HL-60 (cell line): ENCODE measurements around the gene NOCT.

Experiments
- CTCF ChIP-seq: IDR thresholded peaks from one replicate; pipeline ENCODE4 v1.5.1; 2011; ENCODE audit warnings: low read length, control low read depth, inconsistent platforms; ENCODE audit not compliant: insufficient read depth
- POLR2AphosphoS5 ChIP-seq: IDR thresholded peaks from 2 replicates; pipeline ENCODE4 v1.6.1; 2012; ENCODE audit warnings: low read depth

- TF ChIP-seq POLR2AphosphoS5 (no peak), CTCF (no peak)
Observed at GRCh38 chr4:138984647-138985046, 30.9 kb upstream of the NOCT start.
